Amygdala (tissue), 56 donors: Measurements from ENCODE around the gene UBD.

ENCODE experiments used
- DNase-seq, 56 donors: peaks; one replicate each; lab custom pipeline; 2025; lab: John Stamatoyannopoulos, UW

UBD gene

GRCh38 chr6:29559524-29560287, at the start of gene UBD:
UBD (minus strand) TSS chr6:29559732; CDS start chr6:29559701, 31 bp downstream.
- no peak for DNase-seq

- DNase-seq = peak in 8 of 56 donors; percentile 11 to 45 (median 37)
Measured at GRCh38 chr6:29608131-29608530, 48.6 kb upstream of the UBD start.

GRCh38 chr6:29603930-29604329, 44.4 kb upstream of the UBD start:
- DNase-seq = peak in 4 of 56 donors; percentile 10 to 37 (median 18)

- DNase-seq = no peak
Measured at GRCh38 chr6:29603456-29603855, 43.9 kb upstream of the UBD start.

- peak in 6 of 56 donors; percentile 6 to 46 (median 21) for DNase-seq
Measured at GRCh38 chr6:29602564-29603361, 43.2 kb upstream of the UBD start.

- no peak for DNase-seq
Measured at GRCh38 chr6:29598172-29598747, 38.7 kb upstream of the UBD start.

- no peak for DNase-seq
Measured at GRCh38 chr6:29597184-29597583, 37.7 kb upstream of the UBD start.

GRCh38 chr6:29596381-29596900, 36.9 kb upstream of the UBD start:
- DNase-seq = no peak

GRCh38 chr6:29593199-29593855, 33.8 kb upstream of the UBD start:
- no peak for DNase-seq

- DNase-seq = no peak
Measured at GRCh38 chr6:29591677-29592076, 32.1 kb upstream of the UBD start.

GRCh38 chr6:29590218-29590808, 30.8 kb upstream of the UBD start:
- no peak for DNase-seq

GRCh38 chr6:29589423-29590048, 30.0 kb upstream of the UBD start:
- DNase-seq = peak in 12 of 56 donors; percentile 1 to 75 (median 6)

GRCh38 chr6:29584821-29585220, 25.3 kb upstream of the UBD start, which contains the start of gene OR2H2:
OR2H2 (plus strand) TSS chr6:29585121; CDS start chr6:29587945, 2,824 bp downstream.
- no peak for DNase-seq

GRCh38 chr6:29577544-29577943, 18.0 kb upstream of the UBD start:
- no peak for DNase-seq

GRCh38 chr6:29576056-29576455, 16.5 kb upstream of the UBD start:
- DNase-seq = no peak

- DNase-seq = no peak
Measured at GRCh38 chr6:29567991-29568390, 8.5 kb upstream of the UBD start.

- DNase-seq = no peak
Measured at GRCh38 chr6:29567541-29567940, 8.0 kb upstream of the UBD start.

- DNase-seq = no peak
Measured at GRCh38 chr6:29566856-29567255, 7.3 kb upstream of the UBD start.

GRCh38 chr6:29564875-29565274, 5.3 kb upstream of the UBD start:
- no peak for DNase-seq
